ENCODE results near the gene ARHGAP44.

Gene ARHGAP44

GRCh38 chr17:12902046-12902445 lies 112.7 kb downstream of the ARHGAP44 start:
- no peak for DNase-seq (ENCODE audit: insufficient read length)
- peak; percentile 44 for FAIRE-seq
- TF ChIP-seq POLR2A (IDR thresholded peaks at IDR 0.05; ENCODE audit: low read depth, low read length) = no peak

DNA sequence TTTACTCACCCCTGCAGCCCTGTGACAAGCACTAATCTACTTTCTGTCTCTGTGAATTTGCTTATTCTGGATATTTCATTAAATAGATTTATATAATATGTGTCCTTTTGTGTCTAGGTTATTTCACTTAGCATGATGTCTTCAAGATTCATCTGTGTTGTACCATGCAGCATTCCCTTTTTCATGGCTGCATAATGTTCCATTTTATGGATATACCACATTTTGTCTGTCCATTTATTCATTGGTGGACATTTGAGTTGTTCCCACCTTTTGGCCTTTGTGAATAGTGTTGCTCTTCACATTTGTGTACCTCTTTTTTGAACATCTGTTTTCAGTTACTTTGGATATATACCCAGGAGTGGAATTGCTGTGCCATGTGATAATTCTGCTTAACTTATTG lies 118.2 kb downstream of the ARHGAP44 start:
- no peak for FAIRE-seq
- DNase-seq (ENCODE audit: insufficient read length) = no peak
- TF ChIP-seq POLR2AphosphoS5 (IDR thresholded peaks at IDR 0.05; ENCODE audit: low read depth, low read length) = no peak
- no peak for TF ChIP-seq POLR2A (IDR thresholded peaks at IDR 0.05; ENCODE audit: low read depth, low read length)

DNA sequence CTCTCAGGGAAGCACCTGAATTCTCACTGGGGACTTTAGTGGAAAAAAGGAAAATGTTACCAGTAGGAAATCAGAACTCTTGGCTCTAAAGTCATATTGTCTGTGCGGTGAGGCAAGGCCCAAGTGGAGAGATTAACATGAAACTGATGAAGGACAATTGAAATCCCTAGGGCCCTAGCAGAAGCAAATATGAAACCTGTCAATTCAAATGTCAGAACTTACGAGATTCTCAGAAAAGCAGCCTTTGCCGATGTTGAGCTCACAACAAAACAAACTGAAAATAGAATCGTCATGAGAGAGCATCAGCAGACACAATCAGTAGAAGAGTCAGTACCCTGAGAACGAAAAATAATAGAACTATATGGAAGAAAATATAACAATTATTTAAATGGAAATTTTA lies 119.7 kb downstream of the ARHGAP44 start:
- TF ChIP-seq POLR2A (IDR thresholded peaks at IDR 0.05; ENCODE audit: low read depth, low read length) (no peak), POLR2AphosphoS5 (IDR thresholded peaks at IDR 0.05; ENCODE audit: low read depth, low read length) (no peak), TAF1 (IDR thresholded peaks at IDR 0.05; ENCODE audit: borderline replicate concordance, low read depth, low read length) (no peak)
- no peak for DNase-seq (ENCODE audit: insufficient read length)
- peak; percentile 51 for FAIRE-seq

DNA sequence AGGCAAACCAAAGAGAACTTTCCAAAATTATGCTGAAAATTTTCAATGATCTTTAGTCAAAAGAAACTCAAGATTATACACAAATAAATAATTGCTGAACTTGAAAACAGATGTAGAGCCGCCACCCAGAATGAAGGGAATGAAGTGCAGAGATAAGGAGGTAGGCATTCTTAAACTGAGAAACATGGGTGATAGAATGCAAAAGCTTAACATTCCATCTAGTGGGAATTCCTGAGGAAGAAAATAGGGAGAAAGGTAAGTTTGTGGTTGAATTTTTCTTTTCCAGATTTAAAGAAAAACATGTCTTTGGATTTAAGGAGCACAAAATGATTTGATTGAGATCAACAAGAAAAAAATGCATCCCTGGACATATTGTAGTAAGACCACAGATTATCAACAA lies 120.2 kb downstream of the ARHGAP44 start:
- FAIRE-seq (no peak), DNase-seq (ENCODE audit: insufficient read length) (no peak)
- no peak for TF ChIP-seq TAF1 (IDR thresholded peaks at IDR 0.05; ENCODE audit: borderline replicate concordance, low read depth, low read length)
- TF ChIP-seq POLR2AphosphoS5 (IDR thresholded peaks at IDR 0.05; ENCODE audit: low read depth, low read length) = no peak
- TF ChIP-seq POLR2A (IDR thresholded peaks at IDR 0.05; ENCODE audit: low read depth, low read length) = no peak

DNA sequence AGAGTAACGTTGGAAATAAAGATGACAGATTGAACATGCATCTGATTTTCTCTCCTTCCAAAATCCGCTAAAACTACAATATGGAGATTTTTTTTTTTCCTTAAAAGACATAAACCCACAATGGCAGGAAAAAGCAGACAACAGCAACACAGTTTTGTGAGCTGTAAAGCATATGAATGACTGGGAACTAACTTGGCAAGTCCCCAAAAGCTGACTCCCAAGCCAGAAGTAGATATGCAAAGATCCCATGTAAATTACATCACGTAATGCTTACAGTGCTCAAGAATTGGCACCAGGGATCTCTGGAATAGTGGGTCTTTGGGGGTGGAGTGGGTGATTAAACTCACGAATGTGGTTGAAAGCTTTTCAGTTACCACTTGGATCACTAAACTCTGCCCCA lies 121.9 kb downstream of the ARHGAP44 start:
- DNase-seq (ENCODE audit: insufficient read length) (no peak), FAIRE-seq (no peak)
- TF ChIP-seq POLR2AphosphoS5 (IDR thresholded peaks at IDR 0.05; ENCODE audit: low read depth, low read length) (no peak), POLR2A (IDR thresholded peaks at IDR 0.05; ENCODE audit: low read depth, low read length) (no peak), TAF1 (IDR thresholded peaks at IDR 0.05; ENCODE audit: borderline replicate concordance, low read depth, low read length) (no peak)

DNA sequence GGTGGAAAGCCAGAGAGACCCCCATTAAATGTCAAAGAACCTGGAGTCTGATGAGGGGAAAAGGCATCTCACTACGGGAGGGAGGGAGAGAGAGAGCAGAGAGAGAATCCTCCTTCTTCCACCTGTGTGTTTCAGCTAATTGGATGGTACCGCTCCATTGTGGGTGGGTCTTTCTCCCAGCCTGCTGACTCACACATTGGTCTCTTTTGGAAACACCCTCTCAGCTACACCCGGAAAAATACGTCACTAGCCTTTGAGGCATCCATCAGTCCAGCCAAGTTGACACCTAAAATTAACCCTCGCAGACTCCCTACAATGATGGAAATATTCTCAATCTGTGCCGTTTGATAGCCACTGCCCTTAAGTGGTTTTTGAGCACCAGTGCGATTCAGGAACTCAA lies 128.1 kb downstream of the ARHGAP44 start:
- FAIRE-seq = no peak
- no peak for DNase-seq (ENCODE audit: insufficient read length)
- TF ChIP-seq TAF1 (IDR thresholded peaks at IDR 0.05; ENCODE audit: borderline replicate concordance, low read depth, low read length) (no peak), POLR2A (IDR thresholded peaks at IDR 0.05; ENCODE audit: low read depth, low read length) (no peak), POLR2AphosphoS5 (IDR thresholded peaks at IDR 0.05; ENCODE audit: low read depth, low read length) (no peak)

DNA sequence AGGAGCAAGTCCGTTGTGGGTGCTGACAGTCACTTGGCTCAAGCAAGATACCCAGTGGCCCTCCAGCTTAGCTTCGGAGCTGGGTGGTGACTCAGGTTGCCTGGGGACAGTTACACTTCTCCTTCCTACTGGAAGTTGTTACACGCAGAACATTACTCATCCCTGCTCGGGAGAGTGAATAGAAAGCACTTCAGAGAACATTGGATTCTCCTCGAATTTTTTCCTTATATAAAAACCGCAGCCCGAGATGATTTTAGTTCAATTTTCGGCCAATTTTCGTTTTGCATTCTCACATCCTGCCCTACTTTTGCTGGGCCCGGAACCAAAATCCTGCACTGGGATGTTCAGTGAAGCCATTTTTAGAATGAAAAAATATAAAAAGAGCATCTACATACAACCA lies 128.8 kb downstream of the ARHGAP44 start:
- FAIRE-seq = no peak
- TF ChIP-seq POLR2AphosphoS5 (IDR thresholded peaks at IDR 0.05; ENCODE audit: low read depth, low read length) = no peak
- no peak for DNase-seq (ENCODE audit: insufficient read length)

DNA sequence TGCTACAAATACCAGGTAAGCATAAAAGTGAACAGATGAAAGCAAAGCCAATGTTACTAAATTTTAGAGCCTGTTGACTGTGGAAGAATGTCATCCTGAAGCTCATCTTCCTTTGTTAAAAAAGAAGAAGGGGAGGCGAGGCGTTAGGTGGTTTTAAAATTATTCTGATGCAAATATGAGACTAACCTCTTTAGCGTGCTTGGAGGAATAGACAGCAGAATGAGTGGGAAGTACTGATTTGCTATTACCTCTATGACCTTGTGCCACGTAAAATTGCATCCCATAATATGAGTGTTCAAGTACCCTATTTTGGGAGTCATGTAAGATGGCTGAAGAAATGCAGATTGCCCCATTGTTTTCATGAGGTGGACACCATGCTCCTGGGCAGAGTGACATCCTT lies 132.8 kb downstream of the ARHGAP44 start:
- TF ChIP-seq TAF1 (IDR thresholded peaks at IDR 0.05; ENCODE audit: borderline replicate concordance, low read depth, low read length) (no peak), POLR2A (IDR thresholded peaks at IDR 0.05; ENCODE audit: low read depth, low read length) (no peak), POLR2AphosphoS5 (IDR thresholded peaks at IDR 0.05; ENCODE audit: low read depth, low read length) (no peak)
- DNase-seq (ENCODE audit: insufficient read length) = no peak
- FAIRE-seq = no peak

GRCh38 chr17:12924614-12925013 lies 135.3 kb downstream of the ARHGAP44 start:
- DNase-seq (ENCODE audit: insufficient read length) = no peak
- TF ChIP-seq POLR2A (IDR thresholded peaks at IDR 0.05; ENCODE audit: low read depth, low read length) (no peak), TAF1 (IDR thresholded peaks at IDR 0.05; ENCODE audit: borderline replicate concordance, low read depth, low read length) (no peak), POLR2AphosphoS5 (IDR thresholded peaks at IDR 0.05; ENCODE audit: low read depth, low read length) (no peak)
- no peak for FAIRE-seq

DNA sequence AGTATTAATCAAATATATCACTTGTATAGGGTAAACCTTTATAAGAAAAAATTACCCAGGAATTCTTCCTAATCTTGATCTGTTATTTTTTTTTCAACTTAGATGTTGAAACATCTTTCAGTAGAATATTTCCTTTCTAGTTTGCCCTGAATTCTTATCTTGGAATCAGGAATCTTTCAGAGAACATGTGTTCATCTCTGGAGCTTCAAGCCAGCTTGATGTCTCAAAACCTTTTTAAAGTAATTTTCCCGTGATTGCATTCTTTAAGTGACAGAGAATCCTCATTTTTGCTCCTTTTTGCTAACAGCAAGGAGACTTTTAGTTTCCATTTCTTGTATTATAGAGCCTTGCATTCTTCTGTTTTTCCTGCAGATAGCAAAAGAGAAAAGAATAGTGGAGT lies 137.7 kb downstream of the ARHGAP44 start:
- no peak for DNase-seq (ENCODE audit: insufficient read length)
- no peak for TF ChIP-seq TAF1 (IDR thresholded peaks at IDR 0.05; ENCODE audit: borderline replicate concordance, low read depth, low read length)
- TF ChIP-seq POLR2A (IDR thresholded peaks at IDR 0.05; ENCODE audit: low read depth, low read length) = no peak
- TF ChIP-seq POLR2AphosphoS5 (IDR thresholded peaks at IDR 0.05; ENCODE audit: low read depth, low read length) = no peak
- FAIRE-seq = no peak

- DNase-seq (ENCODE audit: insufficient read length) (no peak), FAIRE-seq (no peak)
- TF ChIP-seq POLR2A (IDR thresholded peaks at IDR 0.05; ENCODE audit: low read depth, low read length) (no peak), TAF1 (IDR thresholded peaks at IDR 0.05; ENCODE audit: borderline replicate concordance, low read depth, low read length) (no peak), POLR2AphosphoS5 (IDR thresholded peaks at IDR 0.05; ENCODE audit: low read depth, low read length) (no peak)
Observed at GRCh38 chr17:12927541-12928425, 138.5 kb downstream of the ARHGAP44 start.

DNA sequence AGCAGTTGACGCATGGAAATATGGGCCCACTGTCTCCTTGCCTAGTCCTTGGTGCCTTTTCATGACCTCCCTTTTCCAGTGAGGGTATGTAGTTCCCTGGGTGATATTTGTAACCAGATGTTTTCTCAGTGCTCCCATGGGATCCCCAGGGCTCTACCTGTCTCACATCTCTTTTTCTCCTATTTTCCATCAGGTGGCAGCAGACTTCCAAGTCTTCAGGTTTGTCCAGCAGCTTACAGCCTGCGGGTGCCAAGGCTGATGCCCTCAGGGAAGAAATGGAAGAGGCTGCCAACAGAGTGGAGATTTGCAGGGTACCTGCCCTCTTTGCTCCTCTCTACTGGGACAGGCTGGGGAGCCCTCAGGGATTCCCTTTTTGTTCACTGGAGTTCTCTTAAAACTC lies 139.4 kb downstream of the ARHGAP44 start:
- no peak for FAIRE-seq

More for the DNA sequence above, 139.4 kb downstream of the ARHGAP44 start:
- no peak for TF ChIP-seq TAF1 (IDR thresholded peaks at IDR 0.05; ENCODE audit: borderline replicate concordance, low read depth, low read length)
- no peak for TF ChIP-seq POLR2AphosphoS5 (IDR thresholded peaks at IDR 0.05; ENCODE audit: low read depth, low read length)
- TF ChIP-seq POLR2A (IDR thresholded peaks at IDR 0.05; ENCODE audit: low read depth, low read length) = no peak
- no peak for DNase-seq (ENCODE audit: insufficient read length)
